Stimulated activated CD4-positive, alpha-beta T cell treated with anti-CD3 and anti-CD28 coated beads, Interleukin-15, amount 100 ng/mL, for 1 hour (primary cell): Measurements from ENCODE around the gene PRDM12.

Source experiments
- DNase-seq, 2 donors: peaks; one replicate each; pipeline ENCODE4 v3.0.0-alpha.2; 2020; ENCODE audit warnings: low read depth in 1 of 2, low spot score in 1 of 2

PRDM12 gene

GRCh38 chr9:130689572-130689936 lies 25.2 kb downstream of the PRDM12 start:
- DNase-seq = no peak

- DNase-seq = no peak
Measured at GRCh38 chr9:130689937-130690700, 25.7 kb downstream of the PRDM12 start.

GRCh38 chr9:130692321-130692720 lies 27.9 kb downstream of the PRDM12 start:
- DNase-seq = no peak

GRCh38 chr9:130693101-130693425 lies 28.7 kb downstream of the PRDM12 start:
- DNase-seq = no peak

- peak; percentile 95 to 97 for DNase-seq
Measured at GRCh38 chr9:130693426-130694191, 29.2 kb downstream of the PRDM12 start, which contains the start of gene EXOSC2. EXOSC2 (plus strand) TSS chr9:130693780; CDS start chr9:130693792, 12 bp downstream.

GRCh38 chr9:130694205-130694604 lies 29.8 kb downstream of the PRDM12 start:
- DNase-seq = no peak

- DNase-seq = no peak
Measured at GRCh38 chr9:130696139-130696650, 31.8 kb downstream of the PRDM12 start.

- DNase-seq = no peak
Measured at GRCh38 chr9:130696996-130697395, 32.6 kb downstream of the PRDM12 start.

GRCh38 chr9:130698514-130698913 lies 34.1 kb downstream of the PRDM12 start:
- no peak for DNase-seq

GRCh38 chr9:130699047-130699446 lies 34.7 kb downstream of the PRDM12 start:
- DNase-seq = no peak

- DNase-seq = peak; percentile 35 to 57
Measured at GRCh38 chr9:130701059-130702022, 36.9 kb downstream of the PRDM12 start.

GRCh38 chr9:130703501-130703900 lies 39.1 kb downstream of the PRDM12 start:
- no peak for DNase-seq

- peak; percentile 37 to 41 for DNase-seq
Measured at GRCh38 chr9:130707225-130707976, 43.0 kb downstream of the PRDM12 start.

- DNase-seq = no peak
Measured at GRCh38 chr9:130710822-130711352, 46.5 kb downstream of the PRDM12 start.

GRCh38 chr9:130711469-130711868 lies 47.1 kb downstream of the PRDM12 start:
- no peak for DNase-seq

GRCh38 chr9:130712564-130713285 lies 48.3 kb downstream of the PRDM12 start:
- DNase-seq = peak; percentile 88 to 89

GRCh38 chr9:130713286-130713960 lies 49.0 kb downstream of the PRDM12 start:
- DNase-seq = no peak

- DNase-seq = no peak
Measured at GRCh38 chr9:130714586-130715110, 50.3 kb downstream of the PRDM12 start.

- DNase-seq = no peak
Measured at GRCh38 chr9:130715270-130715669, 50.9 kb downstream of the PRDM12 start.
